ENCODE results near the gene PEF1. TPM values are rescaled to one million over a fixed set of nuclear protein-coding genes. Genes with fewer than 3 reads are reported as not detected.

Gene PEF1
- total RNA-seq, 1 experiment from 2014 or later = 88.4 TPM

DNA sequence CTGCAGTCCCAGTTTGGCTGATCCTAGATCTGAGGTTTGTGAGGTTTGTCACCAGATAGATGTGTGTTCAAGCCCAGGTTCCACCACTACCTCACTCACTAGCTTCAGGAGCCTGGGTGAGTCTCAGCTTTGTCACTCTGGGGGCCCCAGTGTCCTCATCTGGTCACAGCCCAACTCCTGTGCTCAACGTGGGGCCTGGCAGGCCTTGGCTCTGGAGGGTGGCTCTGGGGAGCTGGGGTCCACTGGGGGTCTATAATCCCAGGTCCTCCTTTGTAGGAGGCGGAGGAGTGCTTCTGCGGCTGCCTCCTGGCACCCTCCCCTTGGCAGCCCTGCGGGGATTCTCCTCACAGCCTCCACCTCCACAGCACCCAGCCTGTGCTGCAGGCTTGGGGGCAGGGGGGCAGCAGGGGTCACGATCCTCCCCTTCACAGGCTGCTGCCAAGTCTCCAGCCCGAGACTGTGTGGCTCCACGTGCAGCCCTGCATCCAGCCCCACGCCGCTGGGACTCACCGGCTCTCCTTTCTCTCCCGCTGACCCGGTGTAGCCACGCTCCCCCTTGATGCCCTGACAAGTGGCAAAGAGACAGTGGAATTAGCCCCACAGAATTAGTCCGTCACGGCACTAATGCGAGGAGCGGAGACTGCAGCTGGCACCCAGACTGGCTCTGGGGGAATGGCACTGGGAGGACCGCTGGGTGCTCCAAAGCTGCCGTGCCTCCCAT lies 22.5 kb upstream of the PEF1 start:
- Histone ChIP-seq H3K4me1 (ENCODE audit: insufficient read depth, low read length) (peaks cover 28% of the 10 kb centered on the region), H2AFZ (ENCODE audit: low read length) (no peak overlapping the region), H4K20me1 (ENCODE audit: low read length) (no peaks in the 10 kb centered on the region), H3K9me2 (replicated peaks; ENCODE audit: low read length) (no peaks in the 10 kb centered on the region), H3K4me2 (ENCODE audit: low read length) (no peak overlapping the region), H3K4me3 (ENCODE audit: low read length) (no peak overlapping the region), H3K27ac (ENCODE audit: low read length) (peak overlapping the region; percentile 50), H3K36me3 (ENCODE audit: low read depth, low read length) (no peaks in the 10 kb centered on the region), H3K9me3 (ENCODE audit: low read length) (no peaks in the 10 kb centered on the region), H3K79me2 (ENCODE audit: low read length) (no peaks in the 10 kb centered on the region), H3K9ac (ENCODE audit: low read length) (peak overlapping the region; percentile 23; the same call in 1 of the 2 replicates), H3K27me3 (ENCODE audit: low read length) (no peaks in the 10 kb centered on the region), H3F3A (ENCODE audit: low read length, unreplicated experiment) (no peaks in the 10 kb centered on the region)
- ChIA-PET CTCF (interaction anchor here (0.9 to 1.6 kb wide), 5 partner anchors 34 to 122 kb away, joined by 3 to 6 read pairs (median 3); no protein-coding TSS in a partner anchor), POLR2A (ENCODE audit: unreplicated experiment) (no interaction called here)
- ATAC-seq (no peak), DNase-seq (no peak)
- TF ChIP-seq EZH2 (IDR thresholded peaks at IDR 0.05; ENCODE audit: low read length, unreplicated experiment) (no peak), EZH2phosphoT487 (IDR thresholded peaks at IDR 0.05; ENCODE audit: borderline replicate concordance, low read length) (no peak)
- TF ChIP-seq, protein P1, sequence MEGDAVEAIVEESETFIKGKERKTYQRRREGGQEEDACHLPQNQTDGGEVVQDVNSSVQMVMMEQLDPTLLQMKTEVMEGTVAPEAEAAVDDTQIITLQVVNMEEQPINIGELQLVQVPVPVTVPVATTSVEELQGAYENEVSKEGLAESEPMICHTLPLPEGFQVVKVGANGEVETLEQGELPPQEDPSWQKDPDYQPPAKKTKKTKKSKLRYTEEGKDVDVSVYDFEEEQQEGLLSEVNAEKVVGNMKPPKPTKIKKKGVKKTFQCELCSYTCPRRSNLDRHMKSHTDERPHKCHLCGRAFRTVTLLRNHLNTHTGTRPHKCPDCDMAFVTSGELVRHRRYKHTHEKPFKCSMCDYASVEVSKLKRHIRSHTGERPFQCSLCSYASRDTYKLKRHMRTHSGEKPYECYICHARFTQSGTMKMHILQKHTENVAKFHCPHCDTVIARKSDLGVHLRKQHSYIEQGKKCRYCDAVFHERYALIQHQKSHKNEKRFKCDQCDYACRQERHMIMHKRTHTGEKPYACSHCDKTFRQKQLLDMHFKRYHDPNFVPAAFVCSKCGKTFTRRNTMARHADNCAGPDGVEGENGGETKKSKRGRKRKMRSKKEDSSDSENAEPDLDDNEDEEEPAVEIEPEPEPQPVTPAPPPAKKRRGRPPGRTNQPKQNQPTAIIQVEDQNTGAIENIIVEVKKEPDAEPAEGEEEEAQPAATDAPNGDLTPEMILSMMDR (conservative IDR thresholded peaks at IDR 0.05; ENCODE audit: low read depth, low read length) = no peak
- no TSS peak for BruUV-seq (replicated peaks)
- intact Hi-C loops (cut with micrococcal nuclease) = no loop called here

DNA sequence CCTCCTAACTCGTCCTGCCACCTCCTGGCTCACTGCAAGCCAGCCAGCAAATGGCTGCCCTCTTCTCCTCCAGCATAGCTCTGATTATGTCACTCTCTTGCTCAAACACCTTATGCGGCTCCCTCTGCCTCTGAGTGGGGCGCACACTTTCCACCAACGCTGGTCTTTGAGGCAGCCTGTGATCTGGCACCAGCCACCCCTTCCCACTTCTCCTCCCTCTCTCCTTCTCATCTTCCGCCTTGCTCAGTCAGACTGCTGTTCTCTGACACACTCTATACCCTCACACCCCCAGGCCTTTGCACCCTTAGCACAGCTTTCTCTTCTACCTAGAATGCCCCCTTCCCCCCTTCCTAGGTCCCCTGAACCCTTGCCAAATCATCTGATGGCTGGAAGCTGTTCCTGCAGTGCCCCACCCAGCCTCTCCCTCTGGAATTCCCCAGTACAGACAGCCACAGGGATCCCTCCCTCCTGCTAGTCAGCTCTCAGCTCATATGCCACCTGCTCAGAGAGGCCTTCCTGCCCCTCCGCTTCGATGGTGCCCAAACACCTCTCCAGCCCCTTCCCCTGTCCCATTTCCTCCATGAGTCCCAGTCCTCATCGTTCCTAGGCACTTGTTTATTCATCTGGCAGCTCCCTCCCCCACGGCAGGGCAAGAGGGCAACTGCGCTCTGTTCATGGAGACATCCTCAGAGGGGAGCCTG lies 21.7 kb upstream of the PEF1 start:
- no peaks in the 10 kb centered on the region for H3K9me3 ChIP-seq (ENCODE audit: low read length)
- CTCF ChIA-PET = interaction anchor here (0.9 to 1.6 kb wide), 5 partner anchors 35 to 123 kb away, joined by 3 to 6 read pairs (median 3); no protein-coding TSS in a partner anchor
- ATAC-seq (peak; percentile 71), DNase-seq (peak; percentile 66)
- peak overlapping the region; percentile 50 for H3K27ac ChIP-seq (ENCODE audit: low read length)
- intact Hi-C loops (cut with micrococcal nuclease) = no loop called here
- TF ChIP-seq EZH2 (IDR thresholded peaks at IDR 0.05; ENCODE audit: low read length, unreplicated experiment) (no peak), EZH2phosphoT487 (IDR thresholded peaks at IDR 0.05; ENCODE audit: borderline replicate concordance, low read length) (no peak)
- TF ChIP-seq, protein P1 (conservative IDR thresholded peaks at IDR 0.05; ENCODE audit: low read depth, low read length) = no peak
- no peaks in the 10 kb centered on the region for H3K36me3 ChIP-seq (ENCODE audit: low read depth, low read length)
- H4K20me1 ChIP-seq (ENCODE audit: low read length) = no peaks in the 10 kb centered on the region
- no peaks in the 10 kb centered on the region for H3K79me2 ChIP-seq (ENCODE audit: low read length)
- H3K4me1 ChIP-seq (ENCODE audit: insufficient read depth, low read length) = peaks cover 28% of the 10 kb centered on the region
- H2AFZ ChIP-seq (ENCODE audit: low read length) = peak overlapping the region; percentile 50; the same call in 1 of the 2 replicates
- POLR2A ChIA-PET (ENCODE audit: unreplicated experiment) = no interaction called here
- BruUV-seq (replicated peaks) = no TSS peak
- H3K9me2 ChIP-seq (replicated peaks; ENCODE audit: low read length) = no peaks in the 10 kb centered on the region
- no peak overlapping the region for H3K4me3 ChIP-seq (ENCODE audit: low read length)
- peak overlapping the region; percentile 23; the same call in 1 of the 2 replicates for H3K9ac ChIP-seq (ENCODE audit: low read length)
- H3K4me2 ChIP-seq (ENCODE audit: low read length) = no peak overlapping the region
- H3K27me3 ChIP-seq (ENCODE audit: low read length) = no peaks in the 10 kb centered on the region
- no peaks in the 10 kb centered on the region for H3F3A ChIP-seq (ENCODE audit: low read length, unreplicated experiment)
